ENCODE measurements around the gene RRN3.
"Not testable (repeated sequence)": the region's sequence is repeated elsewhere in the genome, so short reads cannot be mapped to it uniquely, and the experiment has no call there.

RRN3 gene

GRCh38 chr16:15050440-15050839, 43.6 kb downstream of the RRN3 start:
- not testable (repeated sequence) for DNase-seq

- no peak for DNase-seq
Measured at GRCh38 chr16:15049581-15050180, 44.4 kb downstream of the RRN3 start.

GRCh38 chr16:15046692-15047376, 47.2 kb downstream of the RRN3 start:
- no peak for DNase-seq

GRCh38 chr16:15045270-15045669, 48.8 kb downstream of the RRN3 start:
- DNase-seq = not testable (repeated sequence)

- DNase-seq = no peak
Measured at GRCh38 chr16:15044286-15044685, 49.8 kb downstream of the RRN3 start.

GRCh38 chr16:15043344-15043743, 50.7 kb downstream of the RRN3 start:
- DNase-seq = no peak

- DNase-seq = no peak
Measured at GRCh38 chr16:15041271-15042004, 52.6 kb downstream of the RRN3 start.

GRCh38 chr16:15038689-15039088, 55.4 kb downstream of the RRN3 start:
- no peak for DNase-seq

- DNase-seq = no peak
Measured at GRCh38 chr16:15037745-15038144, 56.3 kb downstream of the RRN3 start.

- no peak for DNase-seq
Measured at GRCh38 chr16:15037003-15037402, 57.1 kb downstream of the RRN3 start.

GRCh38 chr16:15035163-15035729, 58.8 kb downstream of the RRN3 start:
- DNase-seq = no peak

- DNase-seq = no peak
Measured at GRCh38 chr16:15034266-15035162, 59.6 kb downstream of the RRN3 start.

GRCh38 chr16:15033309-15033707, 60.8 kb downstream of the RRN3 start:
- no peak for DNase-seq

GRCh38 chr16:15032547-15033308, 61.3 kb downstream of the RRN3 start:
- DNase-seq = no peak

GRCh38 chr16:15031586-15031985, 62.5 kb downstream of the RRN3 start:
- DNase-seq = no peak

- no peak for DNase-seq
Measured at GRCh38 chr16:15031179-15031578, 62.9 kb downstream of the RRN3 start.

- not testable (repeated sequence) for DNase-seq
Measured at GRCh38 chr16:15029749-15030148, 64.3 kb downstream of the RRN3 start.

- DNase-seq = not testable (repeated sequence)
Measured at GRCh38 chr16:15028801-15029698, 65.0 kb downstream of the RRN3 start.

- not testable (repeated sequence) for DNase-seq
Measured at GRCh38 chr16:15028345-15028715, 65.7 kb downstream of the RRN3 start.

GRCh38 chr16:15027503-15028344, 66.3 kb downstream of the RRN3 start:
- not testable (repeated sequence) for DNase-seq
